ENCODE data around the gene ATP2A3.

The ATP2A3 gene

GRCh38 chr17:3906881-3907280 lies 57.4 kb downstream of the ATP2A3 start:
- intact Hi-C loops (cut with DNase I), result no loop called here
- DNase-seq, result no peak

DNA sequence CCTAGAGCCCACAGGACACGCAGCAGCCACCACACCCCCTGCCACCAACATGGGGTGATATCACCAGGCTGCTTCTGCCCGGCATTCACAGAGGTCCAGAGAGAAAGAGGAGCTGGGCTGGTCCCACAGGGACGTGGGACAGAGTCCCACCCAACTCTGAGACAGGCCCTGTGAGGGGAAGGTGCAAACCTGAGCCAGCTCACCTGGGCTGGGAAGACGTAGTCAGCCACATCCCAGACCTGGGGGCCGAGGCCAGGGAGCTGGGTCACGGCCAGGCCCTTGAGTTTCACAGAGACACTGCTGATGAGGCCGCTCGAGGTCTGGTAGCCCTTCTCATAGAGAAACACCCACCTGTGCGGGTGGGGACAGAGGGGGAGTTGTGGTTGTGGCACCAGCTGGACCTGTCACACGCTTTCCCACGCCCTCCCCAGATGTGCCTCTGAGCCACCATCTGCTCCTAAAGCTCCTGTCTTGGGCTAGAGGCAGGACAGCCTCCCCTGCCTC lies 59.2 kb downstream of the ATP2A3 start:
- intact Hi-C loops (cut with DNase I), result no loop called here
- DNase-seq, result no peak

DNA sequence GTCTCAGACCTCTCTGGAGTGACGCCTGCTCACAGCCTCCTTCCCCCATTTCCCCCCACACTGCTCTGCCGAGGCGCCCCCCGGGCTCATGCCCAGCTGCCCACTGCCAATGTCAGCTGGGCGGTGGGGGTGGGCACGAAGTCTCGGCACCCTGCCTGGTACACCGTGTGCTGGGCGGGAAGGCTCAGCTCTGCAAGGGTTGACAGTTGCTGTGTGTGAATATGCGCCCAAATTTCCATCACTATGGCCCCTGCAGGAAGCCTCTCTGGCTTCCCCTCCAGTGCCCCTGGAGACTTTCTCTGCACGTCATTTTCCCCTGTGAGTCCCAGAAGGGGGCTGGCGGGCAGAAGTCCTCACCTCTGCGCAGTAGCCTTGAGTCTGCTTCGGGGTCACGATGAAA lies 59.7 kb downstream of the ATP2A3 start:
- no peak for DNase-seq
- intact Hi-C loops (cut with DNase I), result no loop called here

- intact Hi-C loops (cut with DNase I), result no loop called here
- no peak for DNase-seq
Measured at GRCh38 chr17:3903881-3904290, 60.4 kb downstream of the ATP2A3 start.

- no peak for DNase-seq
- intact Hi-C loops (cut with DNase I), result no loop called here
Measured at GRCh38 chr17:3903051-3903825, 61.0 kb downstream of the ATP2A3 start.

GRCh38 chr17:3900646-3901045 lies 63.6 kb downstream of the ATP2A3 start:
- intact Hi-C loops (cut with DNase I), result no loop called here
- no peak for DNase-seq

DNA sequence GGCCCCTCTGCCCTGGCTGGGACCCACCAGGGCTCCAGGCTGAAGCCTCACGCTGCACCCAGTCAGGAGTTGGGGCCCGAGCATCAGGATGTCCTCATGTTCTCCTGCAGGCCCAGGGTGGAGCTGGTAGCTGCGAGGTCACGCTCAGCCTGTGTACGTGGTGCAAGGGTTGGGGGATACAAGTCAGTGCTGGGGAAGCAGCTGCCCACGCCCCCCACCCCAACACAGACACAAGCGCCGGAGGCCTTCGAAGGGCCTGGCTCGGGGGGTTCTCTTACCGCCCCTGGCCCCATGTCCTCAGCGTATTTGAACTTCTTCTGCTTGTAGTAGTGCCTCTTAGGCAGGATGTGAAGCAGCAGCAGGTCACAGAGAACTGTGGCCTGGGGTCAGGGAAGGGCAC lies 66.5 kb downstream of the ATP2A3 start:
- no peak for DNase-seq
- intact Hi-C loops (cut with DNase I), result no loop called here

DNA sequence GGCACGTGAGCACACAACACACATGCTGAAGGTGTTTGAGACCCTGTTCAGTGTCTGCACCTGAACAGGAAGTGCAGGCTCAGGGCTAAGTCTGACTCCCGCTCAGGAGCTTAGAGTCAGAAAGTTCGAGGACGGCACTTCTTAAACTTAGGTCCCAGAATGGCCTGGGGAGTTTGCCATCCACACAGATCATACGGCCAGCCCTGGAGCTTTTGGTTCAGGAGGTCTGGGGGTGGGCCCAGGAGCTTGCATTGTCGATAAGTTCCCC lies 67.3 kb downstream of the ATP2A3 start:
- intact Hi-C loops (cut with DNase I), result no loop called here
- no peak for DNase-seq

GRCh38 chr17:3896108-3896967 lies 67.9 kb downstream of the ATP2A3 start:
- peak in 4 of 42 donors; percentile 40 to 49 (median 44) for DNase-seq
- intact Hi-C loops (cut with DNase I), result no loop called here

DNA sequence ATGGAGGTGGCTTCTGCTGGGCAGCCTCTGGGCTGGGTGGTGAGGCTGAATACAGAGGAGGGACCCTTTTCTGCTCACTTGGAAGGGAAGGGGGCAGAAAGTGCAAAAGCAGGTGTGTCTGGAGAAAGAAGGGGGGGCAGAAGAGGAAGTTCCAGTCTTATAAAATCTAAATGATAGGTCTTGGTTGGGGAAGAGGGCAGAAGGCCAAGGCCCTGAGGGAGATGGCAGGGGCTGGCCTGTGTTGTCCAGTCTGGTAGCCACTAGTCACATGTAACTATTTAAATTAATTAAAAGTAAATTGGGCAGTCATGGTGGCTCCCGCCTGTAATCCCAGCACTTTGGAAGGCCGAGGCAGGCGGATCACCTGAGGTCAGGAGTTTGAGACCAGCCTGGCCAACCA lies 68.9 kb downstream of the ATP2A3 start:
- intact Hi-C loops (cut with DNase I), result no loop called here
- DNase-seq, result no peak

DNA sequence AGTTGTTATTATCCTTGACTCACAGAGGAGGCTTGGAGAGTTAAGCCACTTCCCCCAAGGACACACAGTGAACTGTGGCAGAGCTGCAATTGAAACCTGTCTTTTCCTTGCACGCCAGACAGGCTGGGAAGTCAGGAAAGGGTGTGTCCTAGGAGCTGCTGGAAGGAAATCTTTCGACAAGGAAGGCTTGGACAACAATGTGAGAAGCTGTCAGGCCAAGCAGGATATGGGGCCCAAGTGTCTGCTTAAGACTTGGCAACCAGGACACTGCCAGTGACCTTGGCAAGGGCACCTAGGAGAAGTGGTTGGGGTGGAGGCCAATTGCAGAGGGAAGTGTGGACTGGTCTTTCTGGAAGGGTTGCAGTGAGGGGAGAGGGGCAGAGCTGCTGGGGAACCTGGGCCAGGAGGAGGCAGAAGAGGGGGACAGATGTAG lies 69.3 kb downstream of the ATP2A3 start:
- DNase-seq, result peak in 2 of 42 donors; percentile 17 to 45

GRCh38 chr17:3894188-3894587 lies 70.0 kb downstream of the ATP2A3 start:
- intact Hi-C loops (cut with DNase I), result no loop called here

More for the DNA sequence above, 69.3 kb downstream of the ATP2A3 start:
- intact Hi-C loops (cut with DNase I), result no loop called here

GRCh38 chr17:3893720-3894116 lies 70.5 kb downstream of the ATP2A3 start:
- intact Hi-C loops (cut with DNase I), result no loop called here
- no peak for DNase-seq

More at GRCh38 chr17:3894188-3894587, 70.0 kb downstream of the ATP2A3 start:
- no peak for DNase-seq

DNA sequence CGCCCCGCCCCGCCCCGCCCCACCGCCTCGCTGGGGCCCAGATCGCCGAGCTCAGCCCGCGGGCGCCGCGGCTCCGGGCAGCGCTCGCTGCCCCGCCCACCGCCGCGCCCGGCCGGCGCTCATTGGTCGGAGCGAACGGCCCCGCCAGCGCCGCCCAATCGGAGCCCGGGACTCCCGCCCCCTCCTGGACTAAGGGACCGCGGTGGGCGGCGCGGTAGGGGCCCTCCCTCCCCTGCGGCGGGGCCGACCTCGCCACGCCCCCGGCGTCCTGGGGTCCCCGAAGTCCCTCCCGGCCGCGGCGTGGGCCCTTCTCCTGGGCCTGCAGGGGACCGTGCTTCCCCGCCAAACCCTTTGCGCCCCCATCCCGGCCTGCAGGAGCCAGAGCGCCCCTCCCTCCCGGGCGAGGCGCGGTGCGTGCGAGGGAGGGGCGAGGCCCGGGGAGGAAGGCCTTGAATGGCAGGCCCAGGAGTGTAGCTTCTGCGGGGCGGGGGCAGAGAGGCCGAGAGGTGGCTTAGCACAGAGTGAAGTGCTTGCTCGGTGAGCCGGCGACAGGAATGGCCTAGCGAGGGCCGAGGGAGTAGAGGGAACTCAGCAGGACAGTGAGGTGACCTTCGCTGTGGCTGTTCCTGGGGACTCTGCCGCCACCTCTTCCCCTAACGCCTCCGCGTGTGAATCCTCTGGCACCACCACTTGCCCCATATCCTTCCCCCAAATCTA lies 71.1 kb downstream of the ATP2A3 start, which contains the start of gene CAMKK1:
TSS of gene CAMKK1 (minus strand) at position 51 of the 717 bp plus-strand sequence. CDS start 7,366 bp downstream, outside the sequence.
- DNase-seq, result peak; percentile 40 to 93 (median 87)

DNA sequence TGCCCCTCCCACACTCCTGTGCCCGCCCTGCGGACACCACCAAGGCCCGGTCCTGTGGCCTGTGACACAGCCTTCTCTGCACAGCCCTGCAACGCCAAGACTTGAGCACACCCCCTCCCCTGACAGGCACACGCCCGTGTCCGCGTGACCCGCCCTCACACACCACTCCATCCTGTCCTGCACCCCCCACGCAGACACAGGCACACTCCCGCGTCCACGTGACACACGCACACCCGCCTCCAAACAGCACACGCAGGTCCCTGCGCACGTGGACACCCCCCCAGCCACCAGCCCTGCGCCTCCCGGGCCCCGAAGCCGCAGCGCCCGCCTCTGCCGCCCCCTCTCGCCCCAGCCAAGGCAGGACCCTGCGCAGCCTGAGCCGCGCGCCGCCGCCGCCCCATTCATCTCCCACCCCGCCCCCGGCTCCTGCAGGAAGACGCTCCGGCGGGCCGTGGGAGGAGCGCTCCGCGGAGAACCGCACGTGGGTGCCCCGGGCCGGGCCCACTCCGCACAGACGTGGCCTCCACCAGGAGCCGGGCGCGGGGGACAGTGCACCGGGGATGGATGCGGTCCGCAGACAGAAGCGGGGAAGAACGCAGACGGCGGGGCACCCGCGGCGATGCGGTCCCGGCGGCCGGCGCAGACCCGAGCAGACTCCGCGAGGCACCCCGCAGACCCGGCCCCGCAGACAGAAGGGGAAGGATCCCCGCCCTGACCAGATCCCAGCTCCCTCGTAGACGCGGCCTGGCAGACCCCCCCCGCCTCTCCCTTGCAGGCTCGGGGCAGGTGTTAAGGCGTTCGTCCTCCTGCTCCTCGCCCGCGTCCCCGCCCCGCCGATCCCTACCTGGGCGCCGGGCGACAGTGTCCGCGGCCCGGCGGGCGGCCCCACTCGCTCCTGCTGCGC lies 71.9 kb downstream of the ATP2A3 start:
- DNase-seq, result peak; percentile 26 to 88 (median 74)
- intact Hi-C loops (cut with DNase I), result no loop called here

More for the DNA sequence above, 71.1 kb downstream of the ATP2A3 start, which contains the start of gene CAMKK1:
- intact Hi-C loops (cut with DNase I), result no loop called here

GRCh38 chr17:3891626-3892094 lies 72.6 kb downstream of the ATP2A3 start:
- DNase-seq, result no peak
- intact Hi-C loops (cut with DNase I), result no loop called here

GRCh38 chr17:3890878-3891219 lies 73.4 kb downstream of the ATP2A3 start:
- intact Hi-C loops (cut with DNase I), result no loop called here
- DNase-seq, result peak in 1 of 42 donors; percentile 27

Measured in head of caudate nucleus (tissue), 42 donors.